Measurements from ENCODE around the gene OTOR.

DNA sequence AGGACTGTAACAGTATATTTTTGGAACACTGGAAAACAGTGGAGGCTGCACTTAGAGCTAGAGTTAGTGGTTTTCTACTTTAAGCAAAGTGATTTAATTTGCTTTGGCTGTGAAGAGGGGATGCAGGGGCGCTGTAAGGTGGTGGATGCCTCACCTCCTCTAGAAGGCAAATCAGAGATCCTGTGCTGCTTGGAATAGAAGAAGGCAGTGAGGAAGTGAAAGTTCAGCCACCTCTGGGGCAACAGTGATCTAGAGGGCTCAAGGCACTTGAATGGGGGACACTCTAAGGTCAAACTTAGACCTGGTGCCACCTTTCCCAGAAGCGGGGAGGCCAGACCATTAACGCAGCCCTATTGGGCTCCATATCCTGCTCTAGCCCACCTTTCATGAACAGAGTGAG, 37.4 kb upstream of the OTOR start:
- TF ChIP-seq, protein P1, sequence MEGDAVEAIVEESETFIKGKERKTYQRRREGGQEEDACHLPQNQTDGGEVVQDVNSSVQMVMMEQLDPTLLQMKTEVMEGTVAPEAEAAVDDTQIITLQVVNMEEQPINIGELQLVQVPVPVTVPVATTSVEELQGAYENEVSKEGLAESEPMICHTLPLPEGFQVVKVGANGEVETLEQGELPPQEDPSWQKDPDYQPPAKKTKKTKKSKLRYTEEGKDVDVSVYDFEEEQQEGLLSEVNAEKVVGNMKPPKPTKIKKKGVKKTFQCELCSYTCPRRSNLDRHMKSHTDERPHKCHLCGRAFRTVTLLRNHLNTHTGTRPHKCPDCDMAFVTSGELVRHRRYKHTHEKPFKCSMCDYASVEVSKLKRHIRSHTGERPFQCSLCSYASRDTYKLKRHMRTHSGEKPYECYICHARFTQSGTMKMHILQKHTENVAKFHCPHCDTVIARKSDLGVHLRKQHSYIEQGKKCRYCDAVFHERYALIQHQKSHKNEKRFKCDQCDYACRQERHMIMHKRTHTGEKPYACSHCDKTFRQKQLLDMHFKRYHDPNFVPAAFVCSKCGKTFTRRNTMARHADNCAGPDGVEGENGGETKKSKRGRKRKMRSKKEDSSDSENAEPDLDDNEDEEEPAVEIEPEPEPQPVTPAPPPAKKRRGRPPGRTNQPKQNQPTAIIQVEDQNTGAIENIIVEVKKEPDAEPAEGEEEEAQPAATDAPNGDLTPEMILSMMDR (IDR thresholded peaks at IDR 0.05; ENCODE audit: extremely low read depth in 1 of 2, insufficient read depth in 1 of 2, low read depth in 1 of 2, low read length in 2 of 2) = no peak
- TF ChIP-seq POLR2AphosphoS5 (IDR thresholded peaks at IDR 0.05; ENCODE audit: insufficient read depth, low read depth, low read length) (no peak), EZH2 (IDR thresholded peaks at IDR 0.05; ENCODE audit: borderline replicate concordance, low read depth, low read length, severe bottlenecking) (no peak), POLR2A (IDR thresholded peaks at IDR 0.05; ENCODE audit: low read depth, low read length) (no peak), MYC (IDR thresholded peaks at IDR 0.05; ENCODE audit: low read depth, low read length) (no peak)
